ENCODE data around the gene SPINK2.

SPINK2 gene, protein sequence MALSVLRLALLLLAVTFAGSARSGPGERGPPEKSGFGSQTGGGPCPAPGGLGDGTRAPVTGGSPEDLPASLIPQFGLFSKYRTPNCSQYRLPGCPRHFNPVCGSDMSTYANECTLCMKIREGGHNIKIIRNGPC

DNA sequence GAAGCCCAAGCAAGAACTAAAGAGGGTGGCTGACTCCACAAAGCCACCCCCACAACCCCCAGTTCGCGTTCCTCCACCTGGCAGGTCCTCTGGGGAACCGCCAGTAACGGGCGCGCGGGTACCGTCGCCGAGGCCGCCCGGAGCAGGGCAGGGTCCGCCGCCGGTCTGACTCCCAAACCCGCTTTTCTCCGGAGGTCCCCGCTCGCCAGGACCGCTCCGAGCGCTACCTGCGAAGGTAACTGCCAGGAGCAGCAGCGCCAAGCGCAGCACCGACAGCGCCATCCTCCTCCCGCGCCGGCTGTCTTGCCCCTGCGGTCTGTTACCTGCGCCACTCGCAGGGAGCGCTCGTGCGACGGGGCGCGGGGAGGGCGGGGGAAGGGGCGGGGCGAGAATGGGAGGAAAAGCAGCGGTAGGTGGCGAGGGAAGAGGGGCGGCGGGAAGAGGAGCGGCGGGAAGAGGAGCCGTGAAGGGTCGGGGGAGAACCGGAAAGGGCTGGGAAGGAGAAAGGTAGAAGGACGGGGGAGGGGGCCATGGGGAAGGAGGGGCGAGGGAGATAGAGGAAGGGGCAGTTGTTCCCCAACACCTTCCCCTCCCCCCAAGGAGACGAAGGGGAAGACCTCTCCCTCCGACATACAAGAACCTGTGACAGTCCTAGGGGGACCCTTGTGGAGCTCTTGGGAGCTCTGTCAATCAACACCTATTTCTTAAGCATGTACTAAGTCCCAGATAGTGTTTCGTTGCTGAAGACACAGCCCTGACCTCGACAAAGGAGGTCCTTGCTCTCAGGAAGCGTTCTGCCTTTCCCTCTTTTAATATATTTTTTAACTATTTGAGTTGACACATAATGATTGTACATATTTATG lies at the start of gene SPINK2:
TSS of gene SPINK2 (minus strand) at position 321 of the 863 bp plus-strand sequence. CDS start at position 282, 39 bp downstream.
- TF ChIP-seq CTCF (IDR thresholded peaks at IDR 0.05; ENCODE audit: insufficient read depth, low read length, poor library complexity, severe bottlenecking) = peak; percentile 29
- Histone ChIP-seq H3K36me3 (ENCODE audit: control insufficient read depth, insufficient read depth, low read length) (no peaks in the 10 kb centered on the region), H3K4me3 (replicated peaks; ENCODE audit: low read depth, low read length) (peak within 1 kb of the TSS; percentile 8), H3K27me3 (replicated peaks; ENCODE audit: control insufficient read depth, insufficient read depth, low read length) (peaks cover 2% of the 10 kb centered on the region; the same call in 1 of the 2 replicates)
- DNase-seq (ENCODE audit: extremely low read depth, insufficient read length) = peak; percentile 38

DNA sequence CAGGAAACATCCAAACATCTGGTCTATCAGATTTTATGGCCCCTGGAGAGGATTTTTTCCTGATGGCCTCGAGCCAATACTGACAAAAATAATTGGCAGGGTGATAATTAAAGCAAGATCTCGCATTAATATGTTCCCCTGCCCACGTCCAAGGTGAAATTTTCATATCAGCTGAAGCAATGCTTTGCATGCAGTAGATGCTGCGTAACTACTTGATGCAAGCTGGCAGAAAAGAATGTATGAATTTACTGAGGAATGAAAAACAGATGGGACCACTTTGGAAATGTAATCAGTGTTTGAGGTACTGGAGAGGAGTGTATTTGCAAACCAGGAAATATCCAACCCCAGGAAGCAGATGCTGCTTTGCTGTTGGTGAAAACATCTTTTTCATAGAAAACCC lies 49.4 kb upstream of the SPINK2 start:
- TF ChIP-seq CTCF (IDR thresholded peaks at IDR 0.05; ENCODE audit: insufficient read depth, low read length, poor library complexity, severe bottlenecking) = no peak
- Histone ChIP-seq H3K36me3 (ENCODE audit: control insufficient read depth, insufficient read depth, low read length) (no peaks in the 10 kb centered on the region), H3K4me3 (replicated peaks; ENCODE audit: low read depth, low read length) (no peak overlapping the region), H3K27me3 (replicated peaks; ENCODE audit: control insufficient read depth, insufficient read depth, low read length) (no peaks in the 10 kb centered on the region)
- no peak for DNase-seq (ENCODE audit: extremely low read depth, insufficient read length)

- TF ChIP-seq CTCF (IDR thresholded peaks at IDR 0.05; ENCODE audit: insufficient read depth, low read length, poor library complexity, severe bottlenecking) = no peak
- Histone ChIP-seq H3K27me3 (replicated peaks; ENCODE audit: control insufficient read depth, insufficient read depth, low read length) (no peaks in the 10 kb centered on the region), H3K4me3 (replicated peaks; ENCODE audit: low read depth, low read length) (no peak overlapping the region), H3K36me3 (ENCODE audit: control insufficient read depth, insufficient read depth, low read length) (no peaks in the 10 kb centered on the region)
- DNase-seq (ENCODE audit: extremely low read depth, insufficient read length) = peak; percentile 25
Observed at GRCh38 chr4:56863441-56864139, 42.1 kb upstream of the SPINK2 start.

GRCh38 chr4:56861360-56861759 lies 39.9 kb upstream of the SPINK2 start:
- TF ChIP-seq CTCF (IDR thresholded peaks at IDR 0.05; ENCODE audit: insufficient read depth, low read length, poor library complexity, severe bottlenecking) = no peak
- DNase-seq (ENCODE audit: extremely low read depth, insufficient read length) = peak; percentile 25
- Histone ChIP-seq H3K27me3 (replicated peaks; ENCODE audit: control insufficient read depth, insufficient read depth, low read length) (no peaks in the 10 kb centered on the region), H3K4me3 (replicated peaks; ENCODE audit: low read depth, low read length) (no peak overlapping the region), H3K36me3 (ENCODE audit: control insufficient read depth, insufficient read depth, low read length) (no peaks in the 10 kb centered on the region)

- no peak overlapping the region for H3K4me3 ChIP-seq (replicated peaks; ENCODE audit: low read depth, low read length)
- H3K27me3 ChIP-seq (replicated peaks; ENCODE audit: control insufficient read depth, insufficient read depth, low read length) = no peaks in the 10 kb centered on the region
- DNase-seq (ENCODE audit: extremely low read depth, insufficient read length) = peak; percentile 53
- H3K36me3 ChIP-seq (ENCODE audit: control insufficient read depth, insufficient read depth, low read length) = no peaks in the 10 kb centered on the region
- TF ChIP-seq CTCF (IDR thresholded peaks at IDR 0.05; ENCODE audit: insufficient read depth, low read length, poor library complexity, severe bottlenecking) = no peak
Observed at GRCh38 chr4:56860781-56861180, 39.3 kb upstream of the SPINK2 start.
